ENCODE measurements around the gene PPT2.
"Not testable (repeated sequence)": the region's sequence is repeated elsewhere in the genome, so short reads cannot be mapped to it uniquely, and the experiment has no call there.

PPT2 gene

DNA sequence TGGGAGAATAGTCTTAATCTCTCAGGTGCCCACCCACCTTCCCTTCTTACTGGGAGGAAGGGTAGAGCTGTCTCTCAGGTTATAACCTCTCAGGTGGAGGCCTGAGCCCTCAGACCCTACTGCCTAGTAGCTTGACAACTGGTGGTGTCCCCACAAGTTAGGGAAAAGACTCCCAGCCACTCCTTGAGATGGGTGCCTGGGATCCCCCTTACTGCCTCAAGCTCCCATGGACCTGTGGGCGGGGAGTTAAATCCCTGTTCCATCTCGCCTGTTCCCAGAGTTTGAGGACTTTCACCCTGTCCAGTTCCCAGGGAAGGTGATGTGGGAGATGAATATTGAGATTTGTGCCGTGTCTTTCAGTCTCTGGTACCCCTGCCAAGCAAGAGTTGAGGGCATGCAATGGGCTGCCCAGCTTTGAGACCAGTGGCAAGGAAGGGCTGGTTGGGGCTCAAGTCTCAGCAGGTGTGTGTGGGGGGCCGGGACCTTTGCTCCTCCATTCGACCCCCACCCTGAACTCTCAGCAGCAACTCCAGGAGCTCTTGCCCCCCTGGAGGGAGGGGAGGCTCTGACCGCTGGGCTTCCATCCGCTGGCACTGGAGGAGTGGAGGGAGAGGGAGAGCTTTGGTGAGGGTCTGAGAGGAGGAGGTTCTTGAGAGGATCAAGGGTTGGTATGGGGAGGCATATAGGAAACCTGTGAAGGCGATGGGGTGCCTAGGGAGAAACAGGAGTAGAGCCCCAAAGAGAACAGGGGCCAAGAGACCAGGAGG is 37.2 kb downstream of the PPT2 start:
- DNase-seq, result no peak

DNA sequence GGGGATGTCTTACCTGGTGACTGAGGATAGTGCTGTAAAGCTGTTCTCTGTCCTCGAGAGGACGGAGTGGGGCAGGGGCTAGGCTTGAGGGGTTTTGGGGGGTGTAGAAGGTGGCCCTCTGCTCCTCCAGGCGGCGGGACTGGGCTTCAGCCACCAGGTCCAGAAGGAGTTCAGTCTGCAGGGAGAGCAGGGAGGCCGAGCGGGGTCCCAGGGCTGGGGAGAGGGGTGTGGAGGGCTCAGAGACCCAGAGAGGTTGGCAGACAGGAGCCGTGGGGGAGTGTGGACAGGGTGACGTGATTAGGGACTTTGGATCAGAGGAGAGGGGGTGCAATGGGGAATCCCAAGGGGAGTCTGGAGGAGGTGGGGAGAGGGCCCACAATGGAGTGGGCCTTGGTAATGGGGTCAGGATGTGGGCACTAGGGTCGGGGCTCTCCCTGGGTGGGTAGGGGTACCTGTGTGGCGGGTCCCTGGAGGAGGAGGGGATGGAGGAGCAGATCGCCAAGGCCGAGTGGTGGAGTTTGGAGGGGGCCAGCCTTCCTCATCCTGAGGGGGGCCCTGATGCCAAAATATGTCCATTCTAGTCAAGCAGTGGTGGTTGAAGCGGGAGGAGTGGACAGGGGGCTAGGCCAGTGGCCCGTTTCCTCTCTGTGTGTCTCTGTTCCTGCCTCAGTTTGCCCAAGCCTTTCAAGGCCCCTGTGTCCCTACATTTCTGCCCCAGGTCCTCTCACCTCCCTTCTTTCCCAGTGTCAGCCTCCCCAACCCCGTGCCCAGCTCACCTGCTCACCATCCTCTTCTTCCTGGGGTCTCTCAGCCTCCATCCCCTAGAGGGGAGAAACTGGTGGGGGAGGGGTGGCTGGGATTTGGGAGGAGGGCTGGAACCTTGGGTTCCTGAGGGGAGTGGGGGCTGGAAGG is 38.0 kb downstream of the PPT2 start:
- no peak for DNase-seq

DNA sequence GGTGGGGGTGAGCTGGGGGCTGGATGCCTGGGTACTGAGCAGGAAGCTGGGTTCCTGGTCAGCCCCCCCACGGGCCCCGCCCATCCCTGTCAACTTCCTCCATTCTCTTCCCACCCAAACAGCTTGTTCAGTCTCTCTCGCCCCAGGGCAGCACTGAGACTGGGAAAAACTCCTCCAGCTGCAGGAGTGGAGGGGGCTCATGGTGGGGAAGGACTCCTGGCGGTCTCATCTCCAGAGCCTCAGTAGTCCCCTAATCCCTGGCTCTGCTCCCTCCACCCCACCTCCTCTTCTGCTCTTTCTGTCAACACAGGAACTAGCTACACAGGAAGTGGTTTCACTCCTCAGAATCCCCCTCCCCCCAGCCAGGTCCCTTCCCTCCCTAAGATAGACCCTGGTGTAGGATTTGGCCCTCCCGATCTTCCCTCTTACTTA is 38.7 kb downstream of the PPT2 start, which contains the start of gene GPSM3:
Gene GPSM3 (minus strand): TSS at position 36 of the 432 bp plus-strand sequence. CDS start 130 bp downstream, outside the sequence.
- DNase-seq, result peak; percentile 63 to 68

DNA sequence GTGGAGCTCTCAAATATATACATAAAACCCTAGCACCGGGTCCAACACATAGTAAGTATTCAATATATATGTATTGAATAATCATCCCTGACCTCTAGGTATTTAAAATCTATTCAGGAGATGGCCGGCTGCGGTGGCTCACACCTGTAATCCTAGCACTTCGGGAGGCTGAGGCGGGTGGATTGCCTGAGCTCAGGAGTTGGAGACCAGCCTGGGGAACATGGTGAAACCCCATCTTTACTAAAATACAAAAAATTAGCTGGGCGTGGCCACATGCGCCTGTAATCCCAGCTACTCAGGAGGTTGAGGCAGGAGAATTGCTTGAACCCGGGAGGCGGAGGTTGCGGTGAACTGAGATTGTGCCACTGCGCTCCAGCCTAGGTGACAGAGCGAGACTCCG is 39.2 kb downstream of the PPT2 start:
- DNase-seq, result peak in 1 of 2 experiments; percentile 8

DNA sequence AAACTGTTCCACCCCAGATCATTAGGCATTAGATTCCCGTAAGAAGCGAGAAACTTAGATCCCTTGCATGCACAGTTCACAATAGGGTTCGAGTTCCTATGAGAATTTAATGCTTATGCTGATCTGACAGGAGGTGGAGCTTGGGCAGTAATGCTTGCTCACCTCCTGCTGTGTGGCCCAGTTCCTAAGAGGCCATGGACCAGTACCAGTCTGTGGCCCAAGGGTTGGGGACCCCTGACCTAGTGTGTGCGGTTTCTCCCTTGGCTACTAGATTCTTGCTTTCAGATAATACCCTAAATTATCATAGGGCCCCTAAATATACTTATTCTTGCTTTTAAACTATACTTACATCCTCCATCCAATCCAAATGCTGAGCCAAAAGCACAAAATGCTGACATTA is 40.4 kb downstream of the PPT2 start:
- no peak for DNase-seq

DNA sequence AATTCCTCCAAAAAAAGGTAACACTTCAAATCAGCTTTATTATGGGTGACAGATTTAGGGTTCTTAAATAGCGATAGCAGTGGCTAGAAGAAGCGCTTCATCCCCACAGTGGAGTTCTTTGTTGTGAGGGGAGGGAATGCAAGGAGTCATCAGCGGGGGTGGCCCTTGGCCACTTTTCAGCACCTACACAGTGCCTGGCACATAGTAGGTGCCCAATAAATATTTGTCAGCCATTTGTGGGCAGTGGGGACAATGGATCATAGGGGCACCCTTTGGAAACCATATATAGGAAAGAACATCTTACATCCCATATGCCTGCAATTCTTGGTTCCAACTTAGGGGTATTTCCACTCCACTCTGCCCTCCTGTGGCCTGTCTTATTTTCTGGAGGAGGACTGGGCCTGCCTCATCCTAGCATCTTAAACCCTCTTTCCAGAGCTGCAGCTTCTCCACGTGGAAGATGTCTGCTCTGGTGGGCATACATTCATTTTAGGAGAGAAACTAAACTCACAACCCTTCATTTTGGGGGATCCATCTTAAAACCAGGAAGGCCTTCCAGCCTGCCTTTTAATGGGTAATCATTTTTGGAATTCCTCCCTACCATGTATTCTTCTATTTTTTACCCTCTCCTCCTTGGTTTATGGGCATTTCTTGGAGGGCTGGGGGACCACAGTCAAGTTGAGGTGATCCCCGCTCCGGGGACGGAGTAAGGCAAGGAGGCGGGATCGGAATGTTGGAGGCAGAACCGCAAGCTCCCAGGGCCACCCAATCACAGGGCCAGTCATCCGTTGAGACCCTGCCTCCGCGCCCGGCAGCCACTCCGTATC is 41.1 kb downstream of the PPT2 start:
- DNase-seq, result peak in 1 of 2 experiments; percentile 47

DNA sequence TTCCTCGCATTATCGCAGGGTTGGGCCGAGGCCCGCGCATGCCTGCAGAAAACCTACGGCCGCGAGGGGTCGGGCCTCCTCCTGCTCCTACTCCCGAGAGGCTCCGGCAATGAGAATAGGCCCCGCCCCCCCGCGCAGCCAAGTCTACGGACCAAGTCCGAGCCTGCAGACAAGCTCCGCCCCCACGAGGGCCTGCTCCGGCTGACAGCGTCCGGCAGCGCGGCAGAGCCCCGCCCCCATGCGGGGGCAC is 41.6 kb downstream of the PPT2 start:
- peak; percentile 100 for DNase-seq

DNA sequence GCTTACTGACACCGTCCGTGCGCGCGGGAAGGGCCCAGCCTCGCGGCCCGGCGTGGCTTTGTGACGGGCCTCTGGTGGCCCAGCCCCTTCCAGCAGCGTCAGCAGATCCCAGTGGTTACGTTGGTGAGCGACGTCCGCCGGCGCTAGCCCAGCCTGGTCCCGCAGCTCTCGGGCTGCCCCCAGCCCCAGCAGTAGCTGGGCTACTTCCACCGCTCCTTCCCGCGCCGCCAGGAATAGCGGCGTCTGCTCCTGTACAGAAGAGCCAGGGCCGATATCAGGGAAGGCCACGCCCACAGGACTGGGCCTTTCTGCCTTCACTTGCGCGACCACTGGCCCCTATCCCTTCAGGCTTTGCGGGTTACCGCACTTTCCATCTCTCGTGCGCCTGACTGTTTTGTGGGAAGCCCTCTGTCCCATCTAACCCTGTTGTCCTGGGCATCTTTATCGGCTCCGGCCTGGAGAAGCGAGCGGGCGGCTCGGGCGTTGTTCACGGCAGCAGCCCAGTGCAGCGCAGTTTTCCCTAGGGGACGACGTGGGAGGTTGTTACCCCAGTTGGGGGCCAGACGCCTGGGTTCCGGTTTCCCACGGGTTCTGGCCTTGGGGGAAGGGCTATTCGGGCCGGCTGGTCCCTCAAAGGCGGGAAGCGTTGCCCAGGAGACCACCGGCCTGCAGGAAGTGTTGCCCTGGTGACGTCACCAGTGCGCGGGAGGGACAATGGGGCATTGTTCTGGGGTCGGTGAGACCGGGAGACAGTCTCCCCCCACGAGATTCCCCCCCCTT is 42.2 kb downstream of the PPT2 start:
- DNase-seq, result peak; percentile 70 to 78

DNA sequence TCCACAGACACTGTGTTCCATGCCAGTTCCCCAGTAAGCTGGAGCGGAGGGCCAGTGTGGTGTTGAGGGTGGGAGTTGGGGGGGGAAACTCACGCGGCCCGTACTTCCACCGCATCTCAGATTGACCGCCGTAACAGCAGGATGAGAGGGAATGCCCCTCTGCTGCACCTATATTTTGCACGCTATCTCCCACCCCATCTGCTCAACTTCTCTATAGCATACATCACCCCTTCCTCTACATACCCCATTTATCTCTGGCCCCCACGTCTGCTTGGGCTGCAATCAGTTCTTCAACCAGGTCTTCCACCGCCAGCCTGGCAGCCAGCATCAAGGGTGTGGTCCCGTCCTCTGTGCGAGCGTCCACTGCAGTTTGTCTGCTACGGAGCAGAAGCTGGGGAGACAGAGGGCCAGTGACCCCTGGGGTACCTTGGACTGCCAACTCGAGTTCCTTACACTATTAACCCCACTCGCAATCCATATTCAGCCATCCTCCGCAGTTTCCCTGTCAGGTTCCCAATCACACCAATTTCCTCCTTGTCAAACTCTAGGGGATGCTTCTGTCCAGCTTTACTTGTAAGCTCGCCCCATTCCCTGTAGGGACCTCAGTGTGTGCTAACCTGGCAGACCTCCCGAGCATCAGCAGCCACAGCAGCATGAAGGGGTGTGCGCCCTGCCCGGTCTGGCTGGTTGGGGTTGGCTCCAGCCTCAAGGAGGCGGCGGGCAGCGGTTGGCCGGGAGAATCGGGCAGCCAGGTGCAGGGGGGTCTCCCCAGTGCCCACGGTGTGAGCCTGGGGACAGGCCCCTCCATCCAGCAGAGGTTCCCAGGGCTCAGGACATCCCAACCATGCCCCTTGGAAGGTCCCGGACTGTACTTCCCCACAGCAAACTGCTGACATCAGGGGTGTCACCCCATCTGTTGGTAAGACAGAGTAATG is 43.0 kb downstream of the PPT2 start:
- no peak for DNase-seq

DNA sequence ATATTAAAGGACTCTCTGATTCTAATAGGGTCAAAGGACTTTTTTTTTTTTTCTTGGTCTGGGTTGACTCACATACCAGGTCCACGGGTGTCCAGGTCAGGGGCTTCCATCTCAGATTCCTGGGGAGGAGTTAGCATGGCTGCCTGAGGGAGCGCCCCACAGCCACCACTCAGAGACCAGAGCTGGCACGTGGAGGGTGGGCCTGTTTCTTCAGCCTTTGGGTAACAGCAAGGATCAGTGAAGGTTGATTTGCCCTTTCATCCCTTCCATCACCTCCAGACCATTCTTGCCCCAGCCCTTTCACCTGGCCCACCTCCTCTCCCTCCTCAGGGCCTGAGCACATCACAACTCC is 44.4 kb downstream of the PPT2 start:
- no peak for DNase-seq

DNA sequence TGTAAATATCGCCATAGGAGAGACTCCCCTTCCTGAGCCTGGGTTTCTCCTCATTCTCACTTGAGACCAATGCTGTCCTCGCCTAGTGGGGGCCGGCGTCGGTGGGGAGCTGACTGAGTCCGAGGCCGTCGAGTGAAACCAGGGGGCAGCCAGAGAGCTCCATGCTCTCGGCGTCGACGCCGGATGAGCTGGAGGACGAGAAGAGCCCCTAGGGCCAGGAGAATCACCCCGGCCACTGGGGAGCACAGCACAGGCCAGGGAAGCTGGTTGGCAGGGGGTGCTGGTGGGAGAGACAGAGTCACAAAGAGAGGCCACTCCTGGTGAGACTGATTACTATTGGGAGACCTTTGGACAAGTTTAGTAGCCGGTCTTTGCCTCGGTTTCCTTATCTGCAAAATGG is 44.9 kb downstream of the PPT2 start:
- DNase-seq, result no peak

DNA sequence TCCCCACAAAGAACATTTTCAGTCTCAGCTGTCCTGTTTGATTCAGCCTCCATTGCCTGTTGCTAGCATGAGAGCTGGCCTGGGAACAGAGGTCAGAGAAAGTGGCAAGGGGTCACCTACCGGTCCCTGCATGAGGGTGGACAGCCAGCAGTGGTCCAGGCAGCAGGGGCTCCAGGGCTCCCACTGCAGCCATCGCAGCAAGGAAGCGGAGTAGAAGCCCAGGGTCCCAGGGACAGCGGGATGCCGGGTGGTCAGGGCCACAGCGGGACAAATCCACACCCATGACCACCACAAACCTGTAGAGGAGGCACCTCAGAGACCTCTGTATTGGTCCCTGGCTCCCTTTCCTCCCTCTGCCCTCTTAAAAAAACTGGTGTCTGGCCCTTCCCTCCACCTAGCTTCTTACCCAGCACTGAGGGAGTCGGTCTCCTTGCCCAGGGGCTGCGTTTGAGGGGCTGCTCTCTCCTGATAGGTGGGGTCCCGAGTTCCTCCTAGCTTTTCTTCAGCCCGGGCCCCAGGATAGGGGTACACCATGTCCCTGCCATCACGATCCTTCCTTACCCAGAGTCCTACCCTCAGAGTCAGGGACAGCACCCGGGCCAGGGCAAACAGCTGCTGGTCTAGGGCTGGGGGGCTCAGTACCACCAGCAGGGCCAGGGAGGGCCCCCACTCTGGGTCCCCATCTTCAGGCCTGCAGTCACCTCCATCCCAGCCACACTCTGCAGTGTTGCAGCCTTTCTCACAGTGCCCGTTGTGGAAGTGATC is 47.0 kb downstream of the PPT2 start:
- no peak for DNase-seq

DNA sequence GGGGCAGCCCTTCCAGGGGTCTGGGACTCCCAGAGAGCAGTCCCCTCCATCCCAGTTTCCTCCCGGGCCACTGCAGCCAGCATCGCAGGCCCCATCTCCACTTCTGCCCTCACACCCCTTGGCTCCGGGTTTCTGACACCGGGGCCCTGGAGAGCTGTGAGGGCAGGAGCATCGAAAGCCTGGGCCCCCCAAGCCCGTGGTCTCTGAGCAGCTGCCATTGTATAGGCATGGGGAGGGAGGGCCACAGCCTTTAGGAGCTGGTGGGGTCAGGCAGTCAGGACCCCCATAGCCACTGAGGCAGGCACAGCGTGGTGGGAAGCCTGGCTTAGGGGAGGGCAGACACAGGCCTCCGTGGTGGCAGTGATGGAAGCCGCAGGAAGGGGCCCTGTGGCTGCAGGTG is 48.2 kb downstream of the PPT2 start:
- no peak for DNase-seq

DNA sequence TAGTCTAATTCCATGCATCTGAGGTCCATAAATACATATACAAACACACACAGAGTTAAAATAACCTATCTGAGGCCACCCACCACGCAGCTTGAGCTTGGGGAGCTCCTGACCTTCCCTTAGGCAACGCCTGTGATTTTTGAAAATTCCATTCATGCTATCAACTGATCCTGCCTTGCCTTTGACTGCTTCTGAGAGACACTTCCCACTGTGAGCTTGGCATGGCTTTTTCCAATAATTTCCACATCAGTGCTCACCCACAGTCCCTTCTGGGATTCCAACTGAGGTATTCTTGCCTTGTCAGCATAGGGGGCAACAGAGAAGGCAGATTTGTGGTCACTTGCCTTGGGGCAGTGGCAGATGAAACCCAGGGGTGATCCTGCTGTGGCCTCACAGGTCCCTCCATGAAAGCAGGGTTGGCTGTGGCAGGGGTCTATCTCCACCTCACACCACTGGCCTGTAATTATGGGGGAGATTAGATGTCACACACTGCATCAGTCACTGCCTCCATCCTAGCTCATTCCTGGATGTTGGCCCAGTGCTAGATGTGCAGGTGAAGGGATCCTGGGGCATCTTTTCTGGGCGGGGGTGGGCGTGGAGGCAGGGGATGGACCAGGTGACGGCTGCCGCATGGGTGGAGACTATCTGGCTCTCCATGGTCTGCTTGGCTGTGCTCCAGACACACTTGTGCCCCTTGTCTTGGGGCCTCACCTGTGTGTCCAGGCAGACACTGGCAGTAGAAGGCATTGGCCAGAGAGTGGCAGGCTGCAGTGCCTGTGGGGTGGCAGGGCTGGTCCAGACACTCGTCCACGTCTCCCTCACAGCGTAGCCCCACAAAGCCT is 49.7 kb downstream of the PPT2 start:
- DNase-seq, result no peak

DNA sequence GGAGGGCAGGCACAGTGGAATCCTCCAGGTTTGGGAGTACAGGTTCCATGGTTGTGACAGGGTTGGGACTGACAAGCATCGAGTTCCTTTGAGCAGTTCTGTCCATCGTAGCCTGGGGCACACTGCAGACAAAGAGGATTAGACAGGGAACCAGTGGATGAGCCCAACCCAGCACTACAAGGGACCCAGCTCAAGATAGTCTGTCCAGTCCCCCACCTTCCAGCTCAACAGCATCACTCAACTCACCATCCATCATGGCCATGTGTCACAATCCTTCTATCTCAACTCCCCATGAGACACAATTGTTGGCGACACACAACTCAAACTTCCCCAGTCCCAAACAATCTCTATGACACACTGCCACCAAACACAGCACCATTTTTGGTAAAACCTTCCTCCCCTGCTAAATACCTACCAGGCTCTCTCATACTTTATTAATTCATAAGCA is 50.4 kb downstream of the PPT2 start:
- no peak for DNase-seq

DNA sequence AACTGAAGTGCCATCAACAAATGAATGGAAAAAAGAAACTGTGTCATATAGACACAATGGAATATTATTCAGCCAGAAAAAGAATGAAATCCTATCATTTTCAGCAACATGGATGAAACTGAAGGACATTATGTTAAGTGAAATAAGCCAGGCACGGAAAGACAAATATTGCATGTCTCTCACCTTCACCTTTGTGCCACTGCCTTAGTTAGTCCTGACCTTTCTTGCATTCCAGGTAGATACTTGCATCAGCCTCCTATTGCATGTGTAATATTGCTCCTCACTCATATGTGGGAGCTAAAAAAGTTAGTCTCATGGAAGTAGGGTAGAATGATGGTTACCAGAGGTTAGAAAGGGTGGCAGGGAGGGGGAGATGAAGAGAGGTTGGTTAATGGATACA is 55.1 kb downstream of the PPT2 start:
- DNase-seq, result no peak

DNA sequence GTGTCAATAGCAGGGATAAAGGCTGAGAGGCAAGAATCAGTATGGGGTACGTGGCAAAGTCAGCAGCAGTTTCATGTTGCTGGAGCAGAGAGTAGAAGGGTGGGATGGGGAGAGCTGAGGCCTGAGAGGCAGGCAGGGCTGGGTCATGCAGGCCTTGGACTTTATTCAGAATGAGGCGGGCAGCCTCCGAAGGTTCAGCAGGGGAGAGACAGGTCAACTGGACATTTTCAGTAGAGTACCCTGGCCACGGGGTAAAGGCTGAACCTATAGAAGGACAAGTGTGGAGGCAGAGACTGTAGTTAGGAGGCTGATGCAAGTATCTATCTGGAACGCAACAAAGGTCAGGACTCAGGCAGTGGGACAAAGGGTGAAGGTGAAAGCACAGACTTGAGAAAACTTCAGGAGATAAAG is 56.3 kb downstream of the PPT2 start:
- DNase-seq, result no peak

DNA sequence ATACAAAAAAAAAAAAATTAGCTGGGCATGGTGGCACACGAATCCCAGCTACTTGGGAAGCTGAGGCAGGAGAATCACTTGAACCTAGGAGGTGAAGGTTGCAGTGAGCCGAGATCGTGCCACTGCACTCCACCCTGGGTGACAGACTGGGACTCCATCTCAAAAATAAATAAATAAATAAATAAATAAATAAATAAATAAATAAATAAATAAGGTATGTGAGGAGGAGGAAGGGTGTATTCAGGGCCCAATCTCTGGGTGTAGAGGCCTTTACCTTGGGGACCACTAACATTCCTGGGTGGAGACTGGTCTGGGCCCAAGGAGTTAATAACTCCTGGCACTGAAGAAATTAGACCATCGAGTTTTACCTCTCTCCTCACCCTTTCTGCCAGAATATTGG is 57.5 kb downstream of the PPT2 start:
- not testable (repeated sequence) for DNase-seq

DNA sequence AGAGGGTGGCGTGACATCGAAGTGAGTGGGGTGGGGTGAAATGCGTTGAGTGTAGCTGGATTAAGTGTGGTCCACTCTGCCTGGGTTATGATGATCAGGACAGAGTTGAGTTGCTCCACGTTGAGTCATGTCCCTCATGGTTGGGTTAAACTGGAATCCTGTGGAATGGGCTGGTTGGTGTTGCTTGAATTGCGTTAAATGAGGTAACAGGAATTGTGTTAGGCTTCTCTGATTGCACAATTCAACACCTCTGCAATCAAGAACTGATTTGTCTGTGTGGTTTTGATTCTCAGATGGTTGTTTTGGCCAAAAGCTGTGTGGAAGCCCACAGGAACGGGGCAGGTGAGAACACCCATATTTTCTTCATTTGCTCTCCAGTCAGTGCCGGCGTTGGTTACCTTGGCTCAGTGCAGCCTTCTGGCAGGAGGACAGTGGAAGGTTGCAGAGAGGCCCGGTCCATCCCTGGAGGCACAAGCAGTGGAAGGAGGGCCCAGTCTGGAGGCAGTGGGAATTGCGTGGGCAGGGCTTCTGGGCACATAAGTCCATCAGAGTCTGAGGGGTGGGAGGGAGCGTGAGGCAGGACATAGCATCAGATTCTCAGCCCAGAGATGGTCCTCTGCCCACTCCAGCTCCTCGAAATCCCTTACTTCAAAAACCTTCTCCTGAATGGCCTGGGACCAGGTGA is 58.3 kb downstream of the PPT2 start:
- DNase-seq, result no peak

All from activated CD4-positive, alpha-beta T cell treated with anti-CD3 and anti-CD28 coated beads, Interleukin-2, amount 50 U/mL, for 48 hours (primary cell).